DND-41 (cell line): Measurements from ENCODE around the gene SPSB3.

Source experiments
- EZH2 ChIP-seq: IDR thresholded peaks from 3 replicates; pipeline ENCODE4 v1.6.1; 2012; ENCODE audit warnings: borderline replicate concordance, low read depth, mild to moderate bottlenecking, moderate library complexity, low read length, inconsistent platforms; ENCODE audit not compliant: severe bottlenecking
- TF ChIP-seq, protein P1 (sequence below): IDR thresholded peaks from 2 replicates; pipeline ENCODE4 v1.5.1; 2012; ENCODE audit warnings: borderline replicate concordance, low read length, moderate library complexity, mild to moderate bottlenecking; ENCODE audit not compliant: poor library complexity, severe bottlenecking; ENCODE audit errors: extremely low read depth

- TF ChIP-seq, protein P1, sequence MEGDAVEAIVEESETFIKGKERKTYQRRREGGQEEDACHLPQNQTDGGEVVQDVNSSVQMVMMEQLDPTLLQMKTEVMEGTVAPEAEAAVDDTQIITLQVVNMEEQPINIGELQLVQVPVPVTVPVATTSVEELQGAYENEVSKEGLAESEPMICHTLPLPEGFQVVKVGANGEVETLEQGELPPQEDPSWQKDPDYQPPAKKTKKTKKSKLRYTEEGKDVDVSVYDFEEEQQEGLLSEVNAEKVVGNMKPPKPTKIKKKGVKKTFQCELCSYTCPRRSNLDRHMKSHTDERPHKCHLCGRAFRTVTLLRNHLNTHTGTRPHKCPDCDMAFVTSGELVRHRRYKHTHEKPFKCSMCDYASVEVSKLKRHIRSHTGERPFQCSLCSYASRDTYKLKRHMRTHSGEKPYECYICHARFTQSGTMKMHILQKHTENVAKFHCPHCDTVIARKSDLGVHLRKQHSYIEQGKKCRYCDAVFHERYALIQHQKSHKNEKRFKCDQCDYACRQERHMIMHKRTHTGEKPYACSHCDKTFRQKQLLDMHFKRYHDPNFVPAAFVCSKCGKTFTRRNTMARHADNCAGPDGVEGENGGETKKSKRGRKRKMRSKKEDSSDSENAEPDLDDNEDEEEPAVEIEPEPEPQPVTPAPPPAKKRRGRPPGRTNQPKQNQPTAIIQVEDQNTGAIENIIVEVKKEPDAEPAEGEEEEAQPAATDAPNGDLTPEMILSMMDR = no peak
- TF ChIP-seq EZH2 = no peak
Observed at GRCh38 chr16:1788095-1788707, 5.8 kb upstream of the SPSB3 start.
